GM18861 (cell line): ENCODE results near the gene RTL1.

Source experiments
- ATAC-seq: cut with Tn5 transposase; IDR thresholded peaks from one replicate; pipeline ENCODE4 v1.9.1; 2021; ENCODE audit not compliant: unreplicated experiment

Gene RTL1

GRCh38 chr14:100882991-100883788 is 20.3 kb downstream of the RTL1 start:
- no peak for ATAC-seq

- ATAC-seq, result no peak
These were observed 21.2 kb downstream of the RTL1 start for GRCh38 chr14:100882026-100882967.

- no peak for ATAC-seq
These were observed 22.1 kb downstream of the RTL1 start for GRCh38 chr14:100881211-100882025.

GRCh38 chr14:100880271-100881101 is 23.0 kb downstream of the RTL1 start:
- no peak for ATAC-seq

GRCh38 chr14:100879782-100880181 is 23.7 kb downstream of the RTL1 start:
- ATAC-seq, result no peak

GRCh38 chr14:100879194-100879593 is 24.3 kb downstream of the RTL1 start:
- no peak for ATAC-seq

GRCh38 chr14:100878271-100879146 is 25.0 kb downstream of the RTL1 start:
- ATAC-seq, result no peak

GRCh38 chr14:100875861-100876590 is 27.5 kb downstream of the RTL1 start:
- ATAC-seq, result no peak

GRCh38 chr14:100875126-100875525 is 28.4 kb downstream of the RTL1 start:
- no peak for ATAC-seq

GRCh38 chr14:100874411-100875091 is 29.0 kb downstream of the RTL1 start:
- no peak for ATAC-seq

- no peak for ATAC-seq
These were observed 29.5 kb downstream of the RTL1 start for GRCh38 chr14:100874051-100874410.

GRCh38 chr14:100873096-100873482 is 30.4 kb downstream of the RTL1 start:
- ATAC-seq, result no peak

- ATAC-seq, result no peak
These were observed 31.0 kb downstream of the RTL1 start for GRCh38 chr14:100872259-100873095.

- ATAC-seq, result no peak
These were observed 32.0 kb downstream of the RTL1 start for GRCh38 chr14:100871234-100872186.

GRCh38 chr14:100868621-100869370 is 34.7 kb downstream of the RTL1 start:
- no peak for ATAC-seq
